Ammon's horn (tissue), 1 donor: ENCODE results near the gene PDZD2.
A peak's percentile ranks its signal among the peaks of the same experiment; 100 is the strongest.

ENCODE experiments used
- DNase-seq: peaks from one replicate; pipeline ENCODE4 v3.0.0-alpha.2; 2016; ENCODE audit warnings: low spot score

Gene PDZD2

GRCh38 chr5:31884896-31885295 lies 246.0 kb downstream of the PDZD2 start:
- DNase-seq, result no peak

DNA sequence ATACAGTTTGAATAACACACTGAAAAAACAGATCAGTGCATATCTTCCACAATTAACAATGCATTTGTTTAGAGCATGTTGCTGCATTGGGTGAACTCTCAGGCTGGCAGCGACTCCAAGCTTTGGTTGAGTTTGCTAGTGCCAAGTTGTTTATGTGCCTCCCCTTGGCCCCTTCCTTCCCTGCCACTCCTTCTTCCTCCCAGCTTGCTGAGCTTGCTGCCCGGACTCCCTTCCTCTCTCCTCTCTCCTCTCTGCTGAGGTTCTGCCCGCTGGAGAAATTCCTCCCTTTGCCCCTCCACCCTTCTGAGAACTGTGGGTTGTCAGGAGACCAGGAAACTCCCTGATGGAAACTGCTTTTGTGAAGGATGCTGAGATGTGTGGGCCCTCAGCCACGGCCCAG lies 247.3 kb downstream of the PDZD2 start:
- DNase-seq, result peak; percentile 68

DNA sequence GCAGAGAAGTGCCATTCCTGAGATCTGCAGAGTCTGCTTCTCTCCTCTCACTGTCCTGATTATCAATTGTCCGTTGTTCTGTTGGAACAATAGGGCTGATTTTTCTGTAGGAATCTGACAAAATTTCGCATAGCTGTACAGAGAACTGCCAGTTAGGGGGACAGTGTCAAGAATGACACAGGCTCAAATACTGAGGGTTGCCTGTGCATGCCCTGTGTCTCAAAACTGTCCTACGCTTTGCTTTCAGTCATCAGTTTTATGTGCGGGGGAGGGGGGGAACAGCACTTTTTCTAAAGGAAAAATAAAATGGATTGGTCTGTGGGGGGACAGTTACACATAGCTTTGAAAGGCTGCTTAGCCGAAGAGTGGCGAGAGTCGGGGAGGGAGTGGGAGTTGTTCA lies 248.6 kb downstream of the PDZD2 start:
- DNase-seq, result peak; percentile 86

- no peak for DNase-seq
Measured at GRCh38 chr5:31888564-31888963, 249.6 kb downstream of the PDZD2 start.

- no peak for DNase-seq
Measured at GRCh38 chr5:31889001-31889561, 250.2 kb downstream of the PDZD2 start.

DNA sequence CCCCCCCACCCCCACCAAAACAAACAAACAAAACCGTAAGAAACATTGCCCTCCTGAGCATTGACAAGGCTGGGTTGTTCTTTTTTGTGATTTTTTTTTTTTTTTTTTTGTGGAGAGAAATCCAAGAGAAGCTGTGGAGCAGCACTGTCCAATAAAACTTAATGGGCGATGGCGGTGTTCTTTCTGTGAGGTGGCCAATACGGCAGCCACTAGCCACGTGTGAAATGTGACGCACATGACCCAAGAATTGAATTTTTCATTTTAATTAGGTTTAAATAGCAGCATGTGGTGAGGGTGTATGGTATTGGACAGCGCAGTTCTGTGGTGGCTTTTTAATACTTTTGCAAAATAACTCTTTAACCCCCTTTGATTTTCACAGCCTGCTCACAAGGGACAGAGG lies 251.1 kb downstream of the PDZD2 start:
- DNase-seq, result no peak

DNA sequence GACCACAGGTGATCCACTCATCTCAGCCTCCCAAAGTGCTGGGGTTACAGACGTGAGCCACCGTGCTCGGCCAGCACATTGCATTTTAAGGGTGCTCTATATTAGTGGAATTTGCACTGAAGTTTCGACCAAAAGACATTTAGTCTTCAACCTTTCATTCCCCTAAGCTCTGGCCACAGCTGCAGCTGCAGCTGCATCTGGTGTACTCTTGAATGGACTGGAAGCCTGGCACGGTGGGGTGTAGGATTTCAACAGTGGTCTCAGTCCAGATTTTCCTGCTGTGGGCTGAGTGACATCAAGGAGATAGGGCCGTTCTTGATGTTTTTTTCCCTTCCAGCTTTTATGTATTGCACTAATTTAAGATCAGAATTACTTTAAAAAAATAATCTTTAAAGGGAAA lies 255.2 kb downstream of the PDZD2 start:
- peak; percentile 41 for DNase-seq

DNA sequence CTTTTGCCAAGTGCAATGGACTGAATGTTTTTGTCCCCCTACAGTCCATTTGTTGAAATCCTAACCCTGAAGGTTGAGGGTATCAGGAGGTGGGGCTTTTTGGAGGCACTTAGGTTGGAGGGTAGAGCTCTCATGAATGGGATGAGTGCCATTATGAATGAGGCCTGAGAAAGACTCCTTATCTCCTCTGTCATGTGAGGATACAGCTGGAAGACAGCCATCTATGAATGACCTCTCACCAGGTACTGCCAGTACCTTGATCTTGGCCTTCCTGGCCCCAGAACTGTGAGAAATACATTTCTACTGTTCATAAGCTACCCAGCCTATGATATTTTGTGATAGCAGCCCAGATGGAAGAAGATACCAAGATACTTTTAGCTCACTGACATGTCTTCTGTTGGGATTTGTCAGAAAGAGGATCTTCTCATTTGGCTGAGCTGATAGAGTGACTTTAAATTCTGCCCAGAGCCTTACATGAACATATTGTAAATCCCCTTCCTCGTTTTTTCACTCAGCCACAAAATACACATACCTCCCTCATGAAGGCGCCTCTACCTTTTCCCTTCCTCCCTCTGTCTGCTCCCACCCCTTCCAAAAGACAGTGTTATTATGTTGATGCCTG lies 256.4 kb downstream of the PDZD2 start:
- DNase-seq, result no peak

- DNase-seq, result no peak
Measured at GRCh38 chr5:31898036-31898632, 259.2 kb downstream of the PDZD2 start.

DNA sequence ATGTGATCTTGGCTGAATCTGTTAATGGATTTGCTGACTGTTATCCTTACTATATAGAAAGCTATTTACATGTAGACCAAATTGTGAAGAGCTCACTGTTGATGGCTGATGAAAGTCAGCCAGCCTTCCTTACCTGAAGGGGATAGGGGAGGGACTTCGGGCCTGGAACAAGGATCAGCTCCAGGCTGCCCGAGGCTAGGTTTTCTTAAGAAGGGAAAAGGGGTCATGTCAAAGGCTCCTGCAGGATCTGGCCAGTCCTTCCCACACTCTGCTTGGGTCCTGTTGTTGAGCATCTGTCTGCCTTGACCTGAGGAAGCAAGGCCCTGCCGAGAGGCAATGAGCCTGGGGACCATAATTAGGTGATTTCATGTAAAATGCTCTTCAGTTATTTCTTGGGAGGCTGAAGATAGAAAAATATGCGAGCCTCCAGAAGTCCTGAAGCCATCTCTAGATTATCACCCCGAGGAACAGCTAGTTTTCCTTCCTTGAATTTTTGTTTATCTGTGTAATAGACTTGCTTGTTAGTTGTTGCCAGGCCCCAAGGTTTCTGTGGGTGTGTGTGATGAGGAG lies 261.4 kb downstream of the PDZD2 start:
- DNase-seq, result no peak

DNA sequence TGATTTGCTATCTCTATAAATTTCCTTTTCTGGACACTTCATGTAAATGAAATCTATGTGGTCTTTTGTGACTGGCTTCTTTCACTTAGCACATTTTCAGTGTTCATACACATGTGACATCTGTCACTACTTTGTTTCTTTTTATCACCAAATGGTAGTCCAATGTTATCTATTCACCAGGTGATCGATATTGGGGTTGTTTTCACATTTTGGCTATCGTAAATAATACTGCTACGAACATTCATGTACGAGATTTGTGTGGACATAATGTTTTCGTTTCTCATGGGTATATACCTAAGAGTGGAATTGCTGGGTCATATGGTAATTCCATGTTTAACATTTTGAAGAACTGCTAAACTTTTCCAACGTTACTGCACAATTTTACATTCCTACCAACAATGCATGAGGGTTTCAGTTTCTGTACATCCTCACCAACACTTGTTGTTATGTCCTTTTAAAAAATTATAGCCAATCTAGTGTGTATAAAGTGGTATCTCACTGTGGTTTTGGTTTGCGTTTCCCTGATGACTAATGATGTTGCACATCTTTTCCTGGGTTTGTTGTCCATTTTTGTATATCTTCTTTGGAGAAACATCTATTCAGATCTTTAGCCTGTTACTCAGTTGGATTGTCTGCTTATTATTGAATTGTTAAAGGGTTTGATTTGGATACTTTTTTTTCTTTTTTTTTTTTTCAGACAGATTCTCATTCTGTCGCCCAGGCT lies 263.0 kb downstream of the PDZD2 start:
- no peak for DNase-seq

- DNase-seq, result no peak
Measured at GRCh38 chr5:31908396-31908795, 269.5 kb downstream of the PDZD2 start.

- no peak for DNase-seq
Measured at GRCh38 chr5:31909073-31909472, 270.1 kb downstream of the PDZD2 start.

DNA sequence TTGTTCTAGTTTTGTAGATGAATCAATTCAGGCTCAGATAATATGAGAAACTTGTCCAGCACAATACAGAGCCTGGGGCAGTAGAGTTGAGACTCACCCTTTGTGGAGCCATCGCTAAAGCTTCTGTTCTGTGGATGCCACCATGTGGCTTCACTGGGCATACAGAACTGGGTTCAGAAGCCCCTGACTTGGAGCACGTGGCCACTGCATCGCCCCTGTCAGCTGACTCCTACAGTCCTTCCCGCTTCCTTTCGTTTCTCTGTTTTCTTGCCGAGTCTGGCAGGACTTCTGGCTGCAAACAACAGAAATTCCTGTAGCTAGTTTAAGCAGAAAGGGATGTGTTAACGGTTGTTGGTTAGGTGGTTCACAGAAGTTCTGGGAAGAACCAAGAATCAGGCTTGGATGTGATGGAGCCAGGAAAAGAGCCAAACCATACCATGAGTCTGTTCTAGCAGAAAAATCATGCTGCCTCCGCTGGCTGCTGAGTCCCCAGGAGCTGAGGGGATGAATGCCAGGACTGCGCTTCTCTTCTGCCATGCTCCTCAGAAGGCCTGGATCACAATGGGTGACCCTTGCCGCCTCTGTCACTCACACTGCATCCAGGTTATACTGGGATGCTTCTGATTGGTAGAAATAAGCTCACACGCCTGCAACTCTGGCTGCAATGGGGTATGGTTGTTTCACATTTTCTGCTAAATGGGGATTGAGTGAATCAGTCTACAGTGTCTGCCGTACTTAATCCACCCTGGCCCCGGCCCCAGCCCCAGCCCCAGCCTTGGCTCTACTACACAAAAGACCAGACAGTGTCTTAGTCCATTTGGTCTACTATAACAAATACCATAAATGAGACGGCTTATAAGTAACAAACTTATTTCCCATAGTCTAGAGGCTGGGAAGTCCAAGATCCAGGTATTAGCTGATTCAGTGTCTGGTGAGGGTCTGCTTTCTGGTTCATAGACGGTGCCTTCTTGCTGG lies 272.6 kb downstream of the PDZD2 start:
- peak; percentile 87 for DNase-seq

DNA sequence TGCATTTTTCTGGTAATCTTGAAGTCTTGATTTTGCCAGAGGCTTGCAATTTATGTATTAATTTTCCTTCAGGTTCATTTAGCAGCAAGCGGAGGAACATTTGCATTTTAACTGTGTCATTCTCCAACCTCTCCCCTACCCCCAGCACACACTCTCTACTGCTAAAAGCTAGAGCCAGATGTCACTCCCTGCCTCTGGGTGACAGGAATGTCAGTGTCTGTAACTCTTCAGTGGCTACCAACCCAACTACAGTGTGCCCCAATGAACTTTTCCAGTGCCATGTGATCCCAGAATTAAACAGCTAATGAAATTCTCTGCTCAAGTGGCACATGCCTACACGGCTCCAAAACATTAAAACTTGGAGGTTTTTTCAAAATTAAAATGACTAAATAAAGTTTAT lies 274.9 kb downstream of the PDZD2 start:
- no peak for DNase-seq

- DNase-seq, result no peak
Measured at GRCh38 chr5:31916327-31916726, 277.4 kb downstream of the PDZD2 start.

DNA sequence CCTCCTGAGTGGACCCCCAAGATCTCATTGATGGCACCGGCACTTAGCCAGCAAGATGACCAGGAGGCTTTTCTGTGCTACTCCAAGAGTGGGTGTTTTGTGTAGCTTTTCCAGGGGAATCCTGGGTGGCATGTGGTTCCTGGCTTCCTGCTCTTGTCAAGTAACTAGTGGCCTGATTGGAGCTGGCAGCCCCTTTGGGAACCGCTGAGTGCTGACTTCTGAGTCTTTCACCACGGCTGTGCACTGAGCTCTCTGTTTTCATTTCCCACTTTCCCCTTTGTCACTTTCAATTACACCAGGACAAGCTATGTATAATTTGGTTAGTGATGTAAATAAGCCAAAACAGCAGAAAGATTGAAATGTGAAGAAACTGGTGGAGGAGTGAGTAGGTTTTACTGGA lies 279.8 kb downstream of the PDZD2 start:
- no peak for DNase-seq

DNA sequence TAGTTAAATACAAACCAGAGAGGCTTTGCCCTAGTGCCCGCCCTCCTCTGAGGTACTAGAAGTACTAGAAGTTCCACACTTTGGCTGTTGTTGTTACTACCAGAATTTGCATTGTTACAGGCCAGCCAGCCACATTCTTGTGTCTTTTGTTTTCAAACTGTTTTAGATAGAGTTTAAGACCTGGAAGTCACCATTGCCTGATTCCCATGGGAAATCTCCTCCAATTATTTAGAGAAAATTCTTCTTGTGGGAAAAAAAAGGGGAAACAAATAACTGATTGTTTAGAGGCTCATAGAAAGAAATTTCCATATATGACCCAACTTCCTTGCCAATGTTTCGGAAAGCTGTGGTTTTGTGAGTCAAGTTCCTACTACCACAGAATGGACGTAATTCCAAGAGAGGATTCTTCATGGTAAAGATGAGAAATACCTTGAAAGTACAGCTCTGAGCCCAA lies 282.9 kb downstream of the PDZD2 start:
- DNase-seq, result no peak

DNA sequence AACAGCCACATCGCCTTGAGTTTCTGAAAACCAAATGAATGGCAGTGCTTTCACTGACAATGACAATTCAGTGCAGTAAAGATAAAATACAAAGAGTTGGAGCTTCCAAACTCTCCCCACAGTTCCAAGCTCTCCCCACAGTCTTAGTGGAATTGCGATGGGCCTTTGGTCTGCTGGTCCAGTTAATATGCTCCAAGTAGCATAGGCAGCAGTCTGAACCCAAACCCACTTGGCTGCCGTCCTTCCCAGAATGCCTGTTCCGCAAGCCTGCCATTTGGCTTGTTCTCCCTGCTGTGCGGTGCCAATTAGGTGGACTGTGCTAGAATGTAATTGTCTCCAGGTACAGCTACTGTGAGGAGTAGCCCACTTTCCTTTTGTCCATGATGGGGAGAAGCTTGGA lies 285.1 kb downstream of the PDZD2 start:
- DNase-seq, result no peak

GRCh38 chr5:31931874-31932273 lies 292.9 kb downstream of the PDZD2 start:
- DNase-seq, result no peak

GRCh38 chr5:31934156-31934555 lies 295.2 kb downstream of the PDZD2 start:
- no peak for DNase-seq
